ENCODE results near the gene TMEM132C.

DNA sequence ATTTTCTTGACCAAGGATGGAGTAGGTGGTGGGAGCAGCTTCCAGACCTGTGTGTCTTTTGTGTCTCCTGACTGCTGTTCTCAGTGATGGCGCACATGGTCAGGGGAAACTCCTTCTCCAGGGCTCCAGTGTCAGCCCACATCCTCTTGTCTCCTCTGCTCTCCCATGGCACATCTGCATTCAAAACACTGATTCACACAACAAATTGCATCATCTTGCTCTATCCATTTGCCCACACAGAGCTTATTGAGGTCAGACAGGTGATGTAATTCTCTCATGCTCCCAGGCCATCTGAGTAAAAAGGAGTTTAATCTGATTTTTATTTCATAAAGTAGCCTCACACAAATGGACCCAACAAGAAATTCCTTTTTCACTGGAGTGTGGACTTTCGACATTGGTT is 21.8 kb upstream of the TMEM132C start:
- TF ChIP-seq MXI1 (IDR thresholded peaks at IDR 0.05; ENCODE audit: low read depth, low read length): 0 out of 2 replicates have a peak, but pooled peaks have one; percentile 29
- TF ChIP-seq PBX3 (IDR thresholded peaks at IDR 0.05): no peak
- TF ChIP-seq RXRA (IDR thresholded peaks at IDR 0.05; ENCODE audit: borderline replicate concordance, low read depth): no peak
- TF ChIP-seq CTCF (IDR thresholded peaks at IDR 0.05): no peak
- TF ChIP-seq RFX5 (IDR thresholded peaks at IDR 0.05; ENCODE audit: low read length): no peak
- no peak for TF ChIP-seq FOXM1 (IDR thresholded peaks at IDR 0.05; ENCODE audit: low read depth)
- TF ChIP-seq ZBTB33 (IDR thresholded peaks at IDR 0.05; ENCODE audit: borderline replicate concordance, low read depth): no peak
- no peak for TF ChIP-seq ELF1 (IDR thresholded peaks at IDR 0.05)
- TF ChIP-seq EZH2phosphoT487 (IDR thresholded peaks at IDR 0.05; ENCODE audit: borderline replicate concordance, low read depth): no peak
- TF ChIP-seq EP300 (IDR thresholded peaks at IDR 0.05; ENCODE audit: borderline replicate concordance in 1 of 2, low read depth in 1 of 2, low read length in 1 of 2): peak in 1 of 2 experiments; percentile 40; a peak in 1 of 4 replicates
- no peak for TF ChIP-seq MAX (IDR thresholded peaks at IDR 0.05; ENCODE audit: low read depth)
- TF ChIP-seq TAF1 (IDR thresholded peaks at IDR 0.05; ENCODE audit: borderline replicate concordance, low read depth, low read length): no peak
- TF ChIP-seq GABPA (IDR thresholded peaks at IDR 0.05; ENCODE audit: low read depth): no peak
- TF ChIP-seq, protein P1, sequence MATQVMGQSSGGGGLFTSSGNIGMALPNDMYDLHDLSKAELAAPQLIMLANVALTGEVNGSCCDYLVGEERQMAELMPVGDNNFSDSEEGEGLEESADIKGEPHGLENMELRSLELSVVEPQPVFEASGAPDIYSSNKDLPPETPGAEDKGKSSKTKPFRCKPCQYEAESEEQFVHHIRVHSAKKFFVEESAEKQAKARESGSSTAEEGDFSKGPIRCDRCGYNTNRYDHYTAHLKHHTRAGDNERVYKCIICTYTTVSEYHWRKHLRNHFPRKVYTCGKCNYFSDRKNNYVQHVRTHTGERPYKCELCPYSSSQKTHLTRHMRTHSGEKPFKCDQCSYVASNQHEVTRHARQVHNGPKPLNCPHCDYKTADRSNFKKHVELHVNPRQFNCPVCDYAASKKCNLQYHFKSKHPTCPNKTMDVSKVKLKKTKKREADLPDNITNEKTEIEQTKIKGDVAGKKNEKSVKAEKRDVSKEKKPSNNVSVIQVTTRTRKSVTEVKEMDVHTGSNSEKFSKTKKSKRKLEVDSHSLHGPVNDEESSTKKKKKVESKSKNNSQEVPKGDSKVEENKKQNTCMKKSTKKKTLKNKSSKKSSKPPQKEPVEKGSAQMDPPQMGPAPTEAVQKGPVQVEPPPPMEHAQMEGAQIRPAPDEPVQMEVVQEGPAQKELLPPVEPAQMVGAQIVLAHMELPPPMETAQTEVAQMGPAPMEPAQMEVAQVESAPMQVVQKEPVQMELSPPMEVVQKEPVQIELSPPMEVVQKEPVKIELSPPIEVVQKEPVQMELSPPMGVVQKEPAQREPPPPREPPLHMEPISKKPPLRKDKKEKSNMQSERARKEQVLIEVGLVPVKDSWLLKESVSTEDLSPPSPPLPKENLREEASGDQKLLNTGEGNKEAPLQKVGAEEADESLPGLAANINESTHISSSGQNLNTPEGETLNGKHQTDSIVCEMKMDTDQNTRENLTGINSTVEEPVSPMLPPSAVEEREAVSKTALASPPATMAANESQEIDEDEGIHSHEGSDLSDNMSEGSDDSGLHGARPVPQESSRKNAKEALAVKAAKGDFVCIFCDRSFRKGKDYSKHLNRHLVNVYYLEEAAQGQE (IDR thresholded peaks at IDR 0.05; ENCODE audit: low read depth, low read length): no peak

Measured in SK-N-SH (cell line).